NCI-H1436 treated with DMSO at 0.1 percent for 48 hours (cell line): Measurements from ENCODE around the gene ZGPAT.
"Not testable (repeated sequence)": the region's sequence is repeated elsewhere in the genome, so short reads cannot be mapped to it uniquely, and the experiment has no call there.

Experiments used
- DNase-seq: peaks from one replicate; lab custom pipeline; 2025; lab: John Stamatoyannopoulos, UW

Gene ZGPAT

DNA sequence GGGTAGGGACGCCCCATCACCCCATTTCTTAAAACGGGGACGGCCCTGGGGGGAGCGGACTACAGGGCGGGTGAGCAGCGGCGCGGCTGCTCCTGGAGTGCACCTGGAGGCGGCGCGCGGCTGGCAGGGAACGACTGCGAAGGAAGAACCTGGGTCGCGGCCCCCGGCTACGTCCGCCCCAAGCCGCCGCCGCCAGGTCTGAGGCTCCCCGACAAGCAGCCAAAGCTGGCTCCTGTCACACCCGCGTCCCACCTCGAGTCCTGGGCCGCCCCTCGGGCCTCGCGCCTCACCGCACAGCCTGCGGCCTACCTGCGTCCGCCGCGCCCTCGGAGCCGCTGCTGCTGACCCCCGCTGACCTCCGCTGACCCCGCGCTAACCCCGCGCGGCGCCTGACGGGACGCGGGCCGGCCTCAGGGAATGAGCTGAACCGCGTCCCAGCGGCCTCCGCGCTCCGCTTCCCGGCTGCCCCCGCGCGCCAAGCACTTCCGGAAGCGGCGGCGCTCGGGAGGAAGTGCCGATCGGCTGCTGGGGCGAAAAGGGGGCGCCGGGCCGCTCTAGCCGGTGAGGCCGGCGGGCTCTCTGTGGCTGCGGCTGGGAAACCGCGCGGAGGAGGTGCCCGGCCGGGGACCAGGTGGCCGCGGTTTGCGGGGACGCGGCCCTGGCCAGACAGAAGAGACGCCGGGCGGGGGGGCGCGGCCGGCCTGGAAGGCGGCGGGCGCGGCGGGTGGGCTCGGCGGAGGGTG lies at the start of gene ZGPAT, which contains the start of gene ARFRP1:
TSS of gene ZGPAT (plus strand) at position 482 of the 743 bp plus-strand sequence. CDS start 542 bp downstream, outside the sequence.
TSS of gene ARFRP1 (minus strand) at position 419 of the 743 bp plus-strand sequence. CDS start 885 bp downstream, outside the sequence.
- peak; percentile 6 for DNase-seq

- no peak for DNase-seq
Observed at GRCh38 chr20:63658749-63659187, 49.1 kb upstream of the ZGPAT start.

DNA sequence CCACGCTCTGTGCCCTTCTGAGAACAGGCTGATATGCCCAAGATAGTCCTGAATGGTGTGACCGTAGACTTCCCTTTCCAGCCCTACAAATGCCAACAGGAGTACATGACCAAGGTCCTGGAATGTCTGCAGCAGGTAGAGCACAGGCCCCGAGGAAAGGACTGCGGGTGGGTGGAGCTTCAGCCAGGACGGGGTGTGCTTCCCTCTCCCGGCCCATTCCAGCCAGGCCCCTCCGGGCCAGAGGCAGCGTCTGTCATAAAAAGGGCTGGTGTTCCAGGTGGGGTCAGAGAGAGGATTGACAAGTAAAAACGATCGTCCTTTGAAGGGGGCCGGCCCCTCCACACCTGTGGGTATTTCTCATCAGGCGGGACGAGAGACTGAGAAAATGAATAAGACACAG lies 48.5 kb upstream of the ZGPAT start:
- no peak for DNase-seq

GRCh38 chr20:63660174-63660573 lies 47.7 kb upstream of the ZGPAT start:
- DNase-seq, result not testable (repeated sequence)

DNA sequence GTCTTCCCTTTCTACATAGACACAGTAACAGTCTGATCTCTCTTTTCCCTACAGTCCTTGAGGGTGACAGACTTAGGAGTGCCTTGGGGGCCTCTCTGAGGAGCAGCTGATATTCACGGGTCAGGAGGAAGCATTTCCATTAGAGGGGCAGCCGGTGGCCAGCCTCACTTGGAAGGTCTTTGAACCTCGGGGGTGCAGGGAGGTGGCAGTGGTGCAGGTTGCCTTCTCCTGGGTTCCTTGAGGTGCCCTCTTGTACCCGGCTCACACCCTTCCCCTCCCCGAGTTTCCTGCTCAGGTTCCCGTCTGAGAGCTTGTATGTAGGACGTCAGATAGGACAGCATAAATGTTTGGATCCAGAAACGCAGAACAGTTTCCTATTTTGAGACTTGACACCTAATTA lies 47.2 kb upstream of the ZGPAT start:
- no peak for DNase-seq

DNA sequence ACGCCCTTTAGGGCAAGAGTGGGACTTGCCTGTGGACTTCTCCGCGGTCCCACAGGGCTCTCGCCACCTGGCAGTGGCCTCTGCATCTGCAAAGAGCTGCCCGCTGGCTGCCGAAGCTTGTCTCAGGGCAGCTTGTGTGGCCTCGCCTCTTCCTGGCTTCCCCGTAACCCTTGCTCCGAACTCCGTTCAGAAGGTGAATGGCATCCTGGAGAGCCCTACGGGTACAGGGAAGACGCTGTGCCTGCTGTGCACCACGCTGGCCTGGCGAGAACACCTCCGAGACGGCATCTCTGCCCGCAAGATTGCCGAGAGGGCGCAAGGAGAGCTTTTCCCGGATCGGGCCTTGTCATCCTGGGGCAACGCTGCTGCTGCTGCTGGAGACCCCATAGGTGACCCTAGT lies 46.7 kb upstream of the ZGPAT start:
- DNase-seq, result no peak

GRCh38 chr20:63661959-63662812 lies 45.7 kb upstream of the ZGPAT start:
- DNase-seq, result no peak

GRCh38 chr20:63662813-63663189 lies 45.0 kb upstream of the ZGPAT start:
- DNase-seq, result no peak

DNA sequence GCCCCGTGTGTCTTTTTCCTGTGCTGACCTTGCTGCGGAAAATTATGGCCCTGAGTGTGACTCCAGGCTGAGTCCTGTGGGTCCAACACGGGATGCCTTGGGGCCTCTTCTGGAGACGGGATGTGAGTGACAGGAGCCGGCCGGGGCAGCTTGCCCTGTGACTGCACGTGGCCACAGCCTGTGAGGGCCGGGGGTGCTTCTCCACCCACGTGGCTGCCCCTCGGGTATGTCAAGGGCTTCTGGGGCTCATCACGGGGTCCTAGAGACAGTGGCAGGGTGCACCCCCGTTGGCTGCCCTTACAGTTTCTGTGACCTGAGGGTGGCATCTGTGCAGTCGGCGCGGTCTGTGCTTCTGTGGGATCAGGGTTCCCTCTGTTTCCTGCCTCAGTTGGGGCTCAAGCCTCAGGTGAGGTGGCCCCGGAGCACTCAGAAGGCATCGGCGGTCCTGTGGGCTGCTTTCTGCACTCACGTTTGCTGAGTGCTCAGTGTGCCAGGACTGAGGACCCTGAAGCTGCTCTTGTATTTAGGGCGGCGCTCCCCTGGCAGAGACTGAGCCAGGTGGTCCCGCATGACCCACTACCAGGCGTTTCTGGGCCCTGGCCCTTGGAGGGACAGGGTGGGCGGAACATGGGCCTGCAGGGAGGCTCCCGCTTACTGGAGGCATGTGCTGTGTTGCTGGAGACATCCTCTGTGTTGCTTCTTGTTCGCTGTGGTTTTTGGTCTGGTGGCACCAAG lies 44.3 kb upstream of the ZGPAT start:
- no peak for DNase-seq

DNA sequence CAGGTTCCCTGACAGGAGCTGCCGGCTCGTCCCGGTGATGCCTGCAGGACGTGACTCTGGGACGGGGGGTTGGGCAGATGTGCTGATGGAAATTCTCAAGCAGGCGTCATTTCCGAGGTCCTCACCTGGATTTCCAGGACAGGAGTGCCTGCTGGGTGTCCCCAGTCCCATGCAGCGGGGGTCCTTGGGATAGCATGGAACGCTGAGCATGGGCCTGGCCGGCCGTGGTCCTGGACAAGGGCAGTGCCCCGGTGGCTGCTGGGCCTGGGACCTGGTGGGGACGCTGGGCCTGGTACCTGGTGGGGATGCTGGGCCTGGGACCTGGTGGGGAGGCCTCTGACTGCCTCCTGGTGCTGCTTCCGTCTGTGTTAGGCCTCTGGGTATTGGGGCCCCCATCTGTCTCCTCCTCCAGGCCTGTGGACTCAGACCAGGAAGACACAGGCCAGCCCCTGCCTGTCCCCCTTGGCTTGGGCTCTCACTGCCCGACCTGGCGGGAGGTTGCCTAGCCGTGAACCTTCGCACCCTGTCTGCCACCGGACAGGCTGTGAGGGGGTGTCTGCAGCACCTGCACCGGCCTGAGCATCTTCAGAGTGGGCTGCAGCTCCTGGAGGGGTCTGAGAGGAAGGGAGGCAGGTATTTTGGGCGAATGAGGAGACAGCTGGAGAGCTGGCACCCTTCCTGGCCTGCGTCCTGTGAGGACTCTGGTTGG lies 43.5 kb upstream of the ZGPAT start:
- DNase-seq, result no peak

GRCh38 chr20:63664861-63665594 lies 42.8 kb upstream of the ZGPAT start:
- DNase-seq, result no peak

DNA sequence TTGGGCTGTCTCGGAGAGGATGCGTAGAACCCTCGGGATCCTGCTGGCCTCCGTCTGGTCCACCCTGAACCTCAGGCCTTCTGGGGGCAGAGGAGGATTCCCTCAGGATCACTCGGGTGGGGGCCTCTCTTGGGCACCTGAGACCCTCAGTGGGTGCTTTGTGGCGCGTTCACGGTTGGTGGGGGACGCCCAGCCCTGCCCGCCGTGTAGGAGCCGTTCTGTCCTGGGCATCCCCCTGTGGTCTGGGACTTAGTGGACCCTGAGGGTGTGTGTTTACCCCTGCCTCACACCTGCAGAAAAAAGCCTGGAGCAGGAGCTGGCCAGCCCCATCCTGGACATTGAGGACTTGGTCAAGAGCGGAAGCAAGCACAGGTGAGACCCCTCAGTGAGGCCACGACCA lies 42.1 kb upstream of the ZGPAT start:
- no peak for DNase-seq

DNA sequence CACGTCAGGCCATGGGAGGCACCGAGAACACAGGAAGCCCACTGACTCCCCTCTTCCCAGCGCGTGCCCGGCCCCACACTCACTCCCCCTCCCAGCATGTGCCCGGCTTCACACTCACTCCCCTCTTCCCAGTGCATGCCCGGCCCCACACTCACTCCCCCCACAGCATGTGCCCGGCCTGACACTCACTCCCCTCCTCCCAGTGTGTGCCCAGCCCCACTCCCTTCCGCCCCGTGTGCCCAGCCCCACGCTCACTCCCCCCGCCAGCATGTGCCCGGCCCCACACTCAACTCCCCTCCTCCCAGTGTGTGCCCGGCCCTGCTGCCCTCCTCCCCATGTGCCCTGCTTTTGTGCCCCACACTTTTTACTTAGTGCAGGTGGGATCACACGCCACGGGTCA lies 40.0 kb upstream of the ZGPAT start:
- no peak for DNase-seq

GRCh38 chr20:63668351-63668750 lies 39.5 kb upstream of the ZGPAT start:
- no peak for DNase-seq

- not testable (repeated sequence) for DNase-seq
Observed at GRCh38 chr20:63671695-63672094, 36.1 kb upstream of the ZGPAT start.

GRCh38 chr20:63672666-63673065 lies 35.2 kb upstream of the ZGPAT start:
- no peak for DNase-seq

DNA sequence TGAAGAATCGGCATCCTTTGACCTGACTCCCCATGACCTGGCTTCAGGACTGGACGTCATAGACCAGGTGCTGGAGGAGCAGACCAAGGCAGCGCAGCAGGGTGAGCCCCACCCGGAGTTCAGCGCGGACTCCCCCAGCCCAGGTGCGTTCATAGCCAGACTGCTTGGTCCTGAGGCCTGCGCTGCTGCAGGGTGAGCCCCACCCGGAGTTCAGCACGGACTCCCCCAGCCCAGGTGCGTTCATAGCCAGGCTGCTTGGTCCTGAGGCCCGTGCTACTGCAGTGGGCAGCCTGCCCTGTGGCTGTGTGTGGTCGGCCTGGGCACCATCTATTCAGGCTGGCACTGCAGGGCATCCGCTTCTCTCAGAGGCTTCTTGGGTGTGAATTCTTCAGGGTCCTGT lies 33.9 kb upstream of the ZGPAT start:
- DNase-seq, result no peak

- no peak for DNase-seq
Observed at GRCh38 chr20:63675681-63676368, 32.0 kb upstream of the ZGPAT start.

DNA sequence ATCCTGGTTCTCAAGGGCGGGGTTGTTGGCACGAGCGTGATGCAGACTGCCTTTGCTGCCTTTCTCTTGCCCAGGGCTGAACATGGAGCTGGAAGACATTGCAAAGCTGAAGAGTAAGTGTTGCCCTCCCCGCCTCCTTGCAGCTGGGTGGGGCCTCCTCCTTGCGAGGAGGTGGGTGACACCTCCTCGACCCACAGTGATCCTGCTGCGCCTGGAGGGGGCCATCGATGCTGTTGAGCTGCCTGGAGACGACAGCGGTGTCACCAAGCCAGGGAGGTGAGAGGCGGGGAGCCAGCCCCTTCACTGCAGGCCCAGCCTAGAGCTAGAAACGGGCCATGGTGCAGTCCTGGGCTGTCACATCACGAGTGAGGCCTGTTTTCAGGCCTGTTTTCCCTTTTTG lies 29.8 kb upstream of the ZGPAT start:
- no peak for DNase-seq

- no peak for DNase-seq
Observed at GRCh38 chr20:63678667-63679465, 29.0 kb upstream of the ZGPAT start.
